Panc1 (cell line): ENCODE measurements around the gene PRSS33. TPM values are rescaled to one million over a fixed set of nuclear protein-coding genes. Genes with fewer than 3 reads are reported as not detected.

Experiments used
- ATAC-seq: fragments of 200-7000 bp; cut with Tn5 transposase; 2 replicates; pipeline ENCODE4 v1.9.1; 2020; ENCODE audit warnings: mild to moderate bottlenecking, moderate library complexity
- BruUV-seq: library from RNA; stranded (reverse); fragments of 400-500 nt; replicated peaks from 2 replicates; lab custom pipeline; 2021; lab: Mats Ljungman, UMichigan
- CTCF ChIA-PET: fragments of 300-600 bp; sonication (Branson Sonifier 250); formaldehyde crosslinking; loops from one replicate; lab custom pipeline; 2022; ENCODE audit warnings: antibody characterized with exemption; lab: Charles Lee
- POLR2A ChIA-PET: fragments of 300-600 bp; sonication (Branson Sonifier 250); formaldehyde crosslinking; loops from one replicate; lab custom pipeline; 2022; ENCODE audit warnings: antibody characterized with exemption; lab: Charles Lee
- DNase-seq: peaks from one replicate; pipeline ENCODE4 v3.0.0-alpha.2; 2010; ENCODE audit warnings: low read depth, low spot score
- H3K27ac ChIP-seq: 2 replicates; pipeline ENCODE4 v1.5.1; 2011; ENCODE audit warnings: mild to moderate bottlenecking, low read length, inconsistent platforms
- H3K27me3 ChIP-seq: fragments of 200-500 bp; sonication (Bioruptor generic); 2 replicates; pipeline ENCODE4 v1.6.0; 2014; ENCODE audit warnings: low read length, inconsistent platforms; ENCODE audit not compliant: control insufficient read depth, insufficient read depth
- H3K36me3 ChIP-seq: fragments of 200-500 bp; sonication (Bioruptor generic); 2 replicates; pipeline ENCODE4 v1.5.1; 2014; ENCODE audit warnings: inconsistent platforms, mild to moderate bottlenecking, low read length, moderate library complexity; ENCODE audit not compliant: control insufficient read depth, insufficient read depth
- H3K4me1 ChIP-seq: 2 replicates; pipeline ENCODE4 v1.5.1; 2011; ENCODE audit warnings: inconsistent platforms, mild to moderate bottlenecking, low read length, moderate library complexity; ENCODE audit not compliant: control insufficient read depth, insufficient read depth
- H3K4me3 ChIP-seq, 2 experiments: 2 replicates each; pipeline ENCODE4 v1.5.1; 2011 to 2012; ENCODE audit warnings: low read depth in 2 of 2, low read length in 2 of 2, mild to moderate bottlenecking in 2 of 2, inconsistent platforms in 1 of 2, moderate library complexity in 1 of 2
- H3K9me3 ChIP-seq: fragments of 200-500 bp; sonication (Bioruptor generic); 2 replicates; pipeline ENCODE4 v1.5.1; 2014; ENCODE audit warnings: low read depth, mild to moderate bottlenecking, inconsistent platforms, low read length, moderate library complexity; ENCODE audit not compliant: control insufficient read depth, insufficient read depth
- POLR2AphosphoS5 ChIP-seq: IDR thresholded peaks from 2 replicates; pipeline ENCODE4 v1.6.1; 2012; ENCODE audit warnings: mild to moderate bottlenecking, low read depth, low read length, moderate library complexity
- REST ChIP-seq, 2 experiments: IDR thresholded peaks; 2 replicates each; pipeline ENCODE4 v1.6.1; 2011 to 2012; ENCODE audit warnings: low read depth in 2 of 2, control low read depth in 1 of 2, low read length in 1 of 2, mild to moderate bottlenecking in 1 of 2, moderate library complexity in 1 of 2; ENCODE audit not compliant: insufficient read depth in 1 of 2
- SIN3A ChIP-seq: IDR thresholded peaks from 2 replicates; pipeline ENCODE4 v1.6.1; 2012; ENCODE audit warnings: low read depth, mild to moderate bottlenecking, low read length, moderate library complexity, borderline replicate concordance; ENCODE audit not compliant: insufficient read depth
- TCF7L2 ChIP-seq: IDR thresholded peaks from 2 replicates; pipeline ENCODE4 v1.6.1; 2011; ENCODE audit warnings: mild to moderate bottlenecking, low read depth, low read length, inconsistent platforms
- in situ Hi-C: cut with HindIII; loops from 2 replicates; pipeline ENCODE4 v1.10.0; 2016; ENCODE audit warnings: low sequenced_read_pairs, low pct_unique_long_range_greater_than_20kb
- intact Hi-C: fragments of 100-400 bp; cut with micrococcal nuclease; formaldehyde crosslinking; loops from one replicate; pipeline ENCODE4 v1.10.0; 2022; ENCODE audit not compliant: unreplicated experiment
- total RNA-seq: library from RNA; stranded (reverse); gene quantifications from one replicate; pipeline ENCODE4 v1.2.1, GENCODE V29; 2021; ENCODE audit not compliant: unreplicated experiment
- TF ChIP-seq, protein P1 (sequence below): fragments of 450-650 bp; IDR thresholded peaks from 2 replicates; pipeline ENCODE4 v1.5.1; 2017; ENCODE audit warnings: mild to moderate bottlenecking

Gene PRSS33
- total RNA-seq, 1 experiment from 2014 or later: 0.59 TPM

DNA sequence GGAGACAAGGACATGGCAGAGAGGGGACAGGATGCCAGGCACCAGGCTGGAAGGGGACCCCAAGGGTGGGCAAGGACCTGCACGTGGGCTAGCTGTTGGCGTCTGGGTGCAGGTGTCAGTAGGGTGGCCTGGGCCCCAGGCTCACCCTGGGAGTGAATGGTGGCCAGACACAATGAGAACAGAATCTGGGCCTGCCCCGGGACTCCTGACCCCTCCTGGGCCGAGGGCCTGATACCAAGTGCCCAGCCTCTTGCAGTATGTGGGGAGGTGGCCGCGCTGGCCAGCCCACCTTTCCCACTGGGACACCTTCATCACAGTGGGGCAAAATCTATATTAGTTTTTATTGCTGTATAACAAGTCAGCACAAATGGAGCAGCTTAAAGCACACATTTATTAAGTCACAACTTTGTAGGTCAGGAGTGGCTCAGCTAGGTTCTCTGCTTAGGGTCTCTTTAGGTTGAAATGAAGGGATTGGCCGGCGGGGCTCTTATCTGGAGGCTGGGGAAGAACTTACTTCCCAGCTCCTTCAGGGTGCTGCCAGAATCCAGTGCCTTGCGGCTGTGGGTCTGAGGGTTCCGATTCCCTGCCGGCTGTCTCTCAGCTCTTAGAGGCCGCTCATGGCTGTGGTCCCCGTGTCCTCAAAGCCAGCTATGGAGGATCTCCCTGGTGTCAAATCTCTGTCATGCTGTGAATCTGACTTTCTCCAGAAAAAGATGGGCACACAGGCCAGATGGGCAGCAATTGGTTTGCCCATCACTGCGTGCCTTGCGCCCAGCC lies 3.6 kb downstream of the PRSS33 start:
- ChIA-PET POLR2A (interaction anchor here (0.8 kb wide), 1 partner anchor 45 kb away, joined by 3 read pairs; no protein-coding TSS in a partner anchor), CTCF (no interaction called here)
- H3K36me3 ChIP-seq: no peaks in the 10 kb centered on the region
- DNase-seq (no peak), ATAC-seq (no peak)
- H3K9me3 ChIP-seq: no peaks in the 10 kb centered on the region
- intact Hi-C loops: no loop called here
- no peak overlapping the region for H3K27ac ChIP-seq
- no peaks in the 10 kb centered on the region for H3K27me3 ChIP-seq
- peaks cover 10% of the 10 kb centered on the region; the same call in 1 of the 2 replicates for H3K4me1 ChIP-seq
- TF ChIP-seq POLR2AphosphoS5 (no peak), SIN3A (no peak), REST (IDR thresholded peaks at IDR 0.05; ENCODE audit: insufficient read depth in 1 of 2, low read depth in 2 of 2, low read length in 1 of 2) (no peak), TCF7L2 (no peak)
- TF ChIP-seq, protein P1, sequence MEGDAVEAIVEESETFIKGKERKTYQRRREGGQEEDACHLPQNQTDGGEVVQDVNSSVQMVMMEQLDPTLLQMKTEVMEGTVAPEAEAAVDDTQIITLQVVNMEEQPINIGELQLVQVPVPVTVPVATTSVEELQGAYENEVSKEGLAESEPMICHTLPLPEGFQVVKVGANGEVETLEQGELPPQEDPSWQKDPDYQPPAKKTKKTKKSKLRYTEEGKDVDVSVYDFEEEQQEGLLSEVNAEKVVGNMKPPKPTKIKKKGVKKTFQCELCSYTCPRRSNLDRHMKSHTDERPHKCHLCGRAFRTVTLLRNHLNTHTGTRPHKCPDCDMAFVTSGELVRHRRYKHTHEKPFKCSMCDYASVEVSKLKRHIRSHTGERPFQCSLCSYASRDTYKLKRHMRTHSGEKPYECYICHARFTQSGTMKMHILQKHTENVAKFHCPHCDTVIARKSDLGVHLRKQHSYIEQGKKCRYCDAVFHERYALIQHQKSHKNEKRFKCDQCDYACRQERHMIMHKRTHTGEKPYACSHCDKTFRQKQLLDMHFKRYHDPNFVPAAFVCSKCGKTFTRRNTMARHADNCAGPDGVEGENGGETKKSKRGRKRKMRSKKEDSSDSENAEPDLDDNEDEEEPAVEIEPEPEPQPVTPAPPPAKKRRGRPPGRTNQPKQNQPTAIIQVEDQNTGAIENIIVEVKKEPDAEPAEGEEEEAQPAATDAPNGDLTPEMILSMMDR: no peak
- H3K4me3 ChIP-seq: no peak overlapping the region
- no TSS peak for BruUV-seq
- in situ Hi-C loops: no loop called here

GRCh38 chr16:2782583-2783351 lies 4.6 kb downstream of the PRSS33 start:
- CTCF ChIA-PET: no interaction called here
- Histone ChIP-seq H3K36me3 (no peaks in the 10 kb centered on the region; the same call in 1 of the 2 replicates), H3K9me3 (no peaks in the 10 kb centered on the region), H3K4me1 (peaks cover 18% of the 10 kb centered on the region), H3K4me3 (no peak overlapping the region), H3K27me3 (no peaks in the 10 kb centered on the region), H3K27ac (0 out of 2 replicates have a peak overlapping the region, but pooled peaks have one; percentile 19)
- intact Hi-C loops: no loop called here
- ATAC-seq (peak; percentile 53; the same call in 1 of the 2 replicates), DNase-seq (no peak)
- TF ChIP-seq TCF7L2 (no peak), SIN3A (no peak), REST (IDR thresholded peaks at IDR 0.05; ENCODE audit: insufficient read depth in 1 of 2, low read depth in 2 of 2, low read length in 1 of 2) (no peak), POLR2AphosphoS5 (no peak)
- TF ChIP-seq, protein P1: no peak
- in situ Hi-C loops: no loop called here
- no TSS peak for BruUV-seq
- POLR2A ChIA-PET: interaction anchor here (0.6 kb wide), 2 partner anchors 81 to 142 kb away, joined by 7 to 8 read pairs; no protein-coding TSS in a partner anchor
